IPS-11a (cell line): ENCODE data around the gene BCAR1.
"Not testable (repeated sequence)": the region's sequence is repeated elsewhere in the genome, so short reads cannot be mapped to it uniquely, and the experiment has no call there.

Experiments used
- H3K4me3 ChIP-seq: one replicate; pipeline ENCODE4 v1.5.1; 2013; ENCODE audit warnings: low read depth, low read length, control low read depth

Gene BCAR1

GRCh38 chr16:75240633-75241032 lies 10.8 kb downstream of the BCAR1 start:
- H3K4me3 ChIP-seq, result not testable (repeated sequence)

- no peak overlapping the region for H3K4me3 ChIP-seq
Observed at GRCh38 chr16:75239542-75240122, 11.8 kb downstream of the BCAR1 start.

- no peak overlapping the region for H3K4me3 ChIP-seq
Observed at GRCh38 chr16:75238853-75239541, 12.4 kb downstream of the BCAR1 start.

GRCh38 chr16:75238132-75238852 lies 13.1 kb downstream of the BCAR1 start:
- H3K4me3 ChIP-seq, result no peak overlapping the region

- H3K4me3 ChIP-seq, result no peak overlapping the region
Observed at GRCh38 chr16:75237398-75238131, 13.9 kb downstream of the BCAR1 start.

GRCh38 chr16:75236736-75237397 lies 14.6 kb downstream of the BCAR1 start:
- no peak overlapping the region for H3K4me3 ChIP-seq

- H3K4me3 ChIP-seq, result no peak overlapping the region
Observed at GRCh38 chr16:75236232-75236631, 15.2 kb downstream of the BCAR1 start.

GRCh38 chr16:75235721-75236193 lies 15.7 kb downstream of the BCAR1 start:
- H3K4me3 ChIP-seq, result no peak overlapping the region

- H3K4me3 ChIP-seq, result no peak overlapping the region
Observed at GRCh38 chr16:75234856-75235696, 16.3 kb downstream of the BCAR1 start.

GRCh38 chr16:75233611-75233938 lies 17.8 kb downstream of the BCAR1 start:
- no peak overlapping the region for H3K4me3 ChIP-seq

- H3K4me3 ChIP-seq, result no peak overlapping the region
Observed at GRCh38 chr16:75231570-75231969, 19.9 kb downstream of the BCAR1 start.

- no peak overlapping the region for H3K4me3 ChIP-seq
Observed at GRCh38 chr16:75230471-75231110, 20.8 kb downstream of the BCAR1 start.

GRCh38 chr16:75229172-75230031 lies 22.0 kb downstream of the BCAR1 start:
- H3K4me3 ChIP-seq, result no peak overlapping the region

- H3K4me3 ChIP-seq, result no peak overlapping the region
Observed at GRCh38 chr16:75228143-75228976, 23.1 kb downstream of the BCAR1 start.

GRCh38 chr16:75227361-75228142 lies 23.9 kb downstream of the BCAR1 start:
- H3K4me3 ChIP-seq, result no peak overlapping the region

GRCh38 chr16:75226550-75227360 lies 24.7 kb downstream of the BCAR1 start:
- no peak overlapping the region for H3K4me3 ChIP-seq
